Upper lobe of right lung (tissue), 1 donor: ENCODE data around the gene FANCD2. TPM values are rescaled to one million over a fixed set of nuclear protein-coding genes. Genes with fewer than 3 reads are reported as not detected.
"Not testable (repeated sequence)": the region's sequence is repeated elsewhere in the genome, so short reads cannot be mapped to it uniquely, and the experiment has no call there.

Source experiments
- ATAC-seq: fragments of 200-7000 bp; cut with Tn5 transposase; one replicate; pipeline ENCODE4 v1.9.1; 2020; ENCODE audit warnings: mild to moderate bottlenecking, moderate library complexity
- DNase-seq: peaks from one replicate; pipeline ENCODE4 v3.0.0-alpha.2; 2020
- H3K27ac ChIP-seq: fragments of 200-600 bp; one replicate; pipeline ENCODE4 v1.8.0; 2022
- H3K27me3 ChIP-seq: fragments of 200-600 bp; one replicate; pipeline ENCODE4 v1.8.0; 2022; ENCODE audit warnings: mild to moderate bottlenecking
- H3K36me3 ChIP-seq: fragments of 200-600 bp; one replicate; pipeline ENCODE4 v1.8.0; 2022
- H3K4me1 ChIP-seq: fragments of 200-600 bp; one replicate; pipeline ENCODE4 v1.8.0; 2022
- H3K4me3 ChIP-seq: fragments of 200-600 bp; one replicate; pipeline ENCODE4 v1.8.0; 2022; ENCODE audit warnings: mild to moderate bottlenecking
- H3K9me3 ChIP-seq: fragments of 200-600 bp; one replicate; pipeline ENCODE4 v1.8.0; 2022
- intact Hi-C: fragments of 100-400 bp; cut with DNase I; formaldehyde crosslinking; loops from one replicate; pipeline ENCODE4 v1.11.0; 2022
- total RNA-seq: library from RNA; stranded (reverse); fragmentation: NEBNext Ultra II Directional; extraction: Animal tissue kit (Norgen Biotek cat#: 25700); gene quantifications from one replicate; pipeline ENCODE4 v1.2.1, GENCODE V29; 2021
- TF ChIP-seq, protein P1 (sequence below): fragments of 200-600 bp; IDR thresholded peaks from one replicate; pipeline ENCODE4 v1.8.0; 2022; ENCODE audit warnings: antibody characterized with exemption
- donor health status: DM: no; HTN: yes; CAD: no; lungs with severe emphysema.

Gene FANCD2
- total RNA-seq, 1 donor from 2014 or later, result 5.3 TPM

GRCh38 chr3:10074666-10075065 is 48.4 kb downstream of the FANCD2 start:
- intact Hi-C loops, result no loop called here
- no peak overlapping the region for H3K27ac ChIP-seq
- H3K36me3 ChIP-seq, result no peaks in the 10 kb centered on the region
- no peak for ATAC-seq
- H3K27me3 ChIP-seq, result no peaks in the 10 kb centered on the region
- no peak for DNase-seq
- TF ChIP-seq, protein P1, sequence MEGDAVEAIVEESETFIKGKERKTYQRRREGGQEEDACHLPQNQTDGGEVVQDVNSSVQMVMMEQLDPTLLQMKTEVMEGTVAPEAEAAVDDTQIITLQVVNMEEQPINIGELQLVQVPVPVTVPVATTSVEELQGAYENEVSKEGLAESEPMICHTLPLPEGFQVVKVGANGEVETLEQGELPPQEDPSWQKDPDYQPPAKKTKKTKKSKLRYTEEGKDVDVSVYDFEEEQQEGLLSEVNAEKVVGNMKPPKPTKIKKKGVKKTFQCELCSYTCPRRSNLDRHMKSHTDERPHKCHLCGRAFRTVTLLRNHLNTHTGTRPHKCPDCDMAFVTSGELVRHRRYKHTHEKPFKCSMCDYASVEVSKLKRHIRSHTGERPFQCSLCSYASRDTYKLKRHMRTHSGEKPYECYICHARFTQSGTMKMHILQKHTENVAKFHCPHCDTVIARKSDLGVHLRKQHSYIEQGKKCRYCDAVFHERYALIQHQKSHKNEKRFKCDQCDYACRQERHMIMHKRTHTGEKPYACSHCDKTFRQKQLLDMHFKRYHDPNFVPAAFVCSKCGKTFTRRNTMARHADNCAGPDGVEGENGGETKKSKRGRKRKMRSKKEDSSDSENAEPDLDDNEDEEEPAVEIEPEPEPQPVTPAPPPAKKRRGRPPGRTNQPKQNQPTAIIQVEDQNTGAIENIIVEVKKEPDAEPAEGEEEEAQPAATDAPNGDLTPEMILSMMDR, result no peak
- H3K4me3 ChIP-seq, result no peak overlapping the region
- H3K4me1 ChIP-seq, result no peaks in the 10 kb centered on the region
- H3K9me3 ChIP-seq, result no peaks in the 10 kb centered on the region

- DNase-seq, result no peak
- no peak overlapping the region for H3K27ac ChIP-seq
These were observed 55.6 kb downstream of the FANCD2 start for GRCh38 chr3:10081871-10082270.

DNA sequence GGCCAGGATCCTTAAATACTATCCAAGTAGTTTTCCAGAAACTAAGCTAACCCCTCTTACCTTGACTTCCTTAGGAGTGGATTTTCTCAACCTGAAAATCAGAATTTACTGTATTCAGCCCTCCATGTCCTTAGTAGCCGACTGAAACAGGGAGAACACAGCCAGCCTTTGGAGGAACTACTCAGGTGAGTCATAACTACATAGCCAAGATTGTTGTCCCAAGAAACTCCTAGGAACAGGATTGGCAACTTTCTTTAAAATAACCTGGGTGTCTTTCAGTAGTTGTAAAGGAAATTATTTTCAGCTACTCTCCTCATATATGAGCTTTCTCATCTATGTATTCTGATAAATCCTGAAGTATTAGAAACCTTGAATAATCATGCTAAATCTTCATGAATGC is 59.5 kb downstream of the FANCD2 start:
- TF ChIP-seq, protein P1, result no peak
- Histone ChIP-seq H3K27me3 (no peaks in the 10 kb centered on the region), H3K27ac (no peak overlapping the region), H3K9me3 (no peaks in the 10 kb centered on the region), H3K4me1 (no peaks in the 10 kb centered on the region), H3K36me3 (no peaks in the 10 kb centered on the region), H3K4me3 (no peak overlapping the region)
- DNase-seq (no peak), ATAC-seq (no peak)
- intact Hi-C loops, result no loop called here

More at GRCh38 chr3:10081871-10082270, 55.6 kb downstream of the FANCD2 start:
- H3K36me3 ChIP-seq, result no peaks in the 10 kb centered on the region
- H3K4me3 ChIP-seq, result no peak overlapping the region
- TF ChIP-seq, protein P1, result no peak
- no peaks in the 10 kb centered on the region for H3K27me3 ChIP-seq
- intact Hi-C loops, result no loop called here
- no peaks in the 10 kb centered on the region for H3K4me1 ChIP-seq
- no peaks in the 10 kb centered on the region for H3K9me3 ChIP-seq
- no peak for ATAC-seq

- Histone ChIP-seq H3K27me3 (no peaks in the 10 kb centered on the region), H3K4me3 (no peak overlapping the region), H3K9me3 (no peaks in the 10 kb centered on the region), H3K4me1 (no peaks in the 10 kb centered on the region), H3K36me3 (no peaks in the 10 kb centered on the region), H3K27ac (no peak overlapping the region)
- intact Hi-C loops, result no loop called here
- DNase-seq, result no peak
- TF ChIP-seq, protein P1, result no peak
- ATAC-seq, result no peak
These were observed 62.0 kb downstream of the FANCD2 start for GRCh38 chr3:10088256-10088655.

- ATAC-seq (no peak), DNase-seq (no peak)
- no peaks in the 10 kb centered on the region for H3K36me3 ChIP-seq
- H3K4me1 ChIP-seq, result no peaks in the 10 kb centered on the region
- no peaks in the 10 kb centered on the region for H3K9me3 ChIP-seq
- TF ChIP-seq, protein P1, result no peak
- H3K27me3 ChIP-seq, result no peaks in the 10 kb centered on the region
- no peak overlapping the region for H3K4me3 ChIP-seq
- H3K27ac ChIP-seq, result no peak overlapping the region
- intact Hi-C loops, result no loop called here
These were observed 63.9 kb downstream of the FANCD2 start for GRCh38 chr3:10090179-10090578.

DNA sequence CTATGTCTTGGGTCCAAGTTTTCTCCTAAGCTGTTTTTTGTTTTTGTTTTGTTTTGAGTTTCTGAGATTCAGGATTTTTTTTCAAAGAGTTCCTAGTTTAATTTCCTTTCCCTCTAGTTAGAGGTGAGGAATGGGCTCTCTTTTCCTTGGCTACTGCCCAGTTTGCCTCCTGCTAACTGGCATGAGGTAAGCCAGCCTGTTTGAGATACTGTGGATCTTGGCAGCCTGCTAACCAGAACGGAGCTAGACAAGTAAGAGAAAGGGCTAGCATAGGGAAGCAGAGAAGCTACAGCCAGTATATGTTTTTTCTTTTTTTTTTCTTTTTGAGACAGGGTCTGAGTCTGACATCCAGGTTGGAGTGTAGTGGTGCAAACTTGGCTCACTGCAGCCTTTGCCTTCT is 64.5 kb downstream of the FANCD2 start:
- intact Hi-C loops, H3K27me3 ChIP-seq, H3K27ac ChIP-seq, H3K9me3 ChIP-seq, ATAC-seq, H3K4me3 ChIP-seq, H3K4me1 ChIP-seq, DNase-seq, H3K36me3 ChIP-seq: not testable (repeated sequence)

GRCh38 chr3:10091387-10091786 is 65.2 kb downstream of the FANCD2 start:
- H3K4me3 ChIP-seq, ATAC-seq, H3K4me1 ChIP-seq, intact Hi-C loops, H3K36me3 ChIP-seq, H3K27ac ChIP-seq, DNase-seq, H3K9me3 ChIP-seq, H3K27me3 ChIP-seq: not testable (repeated sequence)
